ENCODE measurements around the gene DOCK11. TPM values are rescaled to one million over a fixed set of nuclear protein-coding genes. Genes with fewer than 3 reads are reported as not detected.

Gene DOCK11
- total and polyA plus RNA-seq, 9 of the 15 experiments (the other 6 are each of a cell fraction or from before 2014, with no cell fraction given): 41.8 to 77.8 (median 50.9) TPM

- TF ChIP-seq CREM (IDR thresholded peaks at IDR 0.05; ENCODE audit: low read depth) (no peak), CAMTA2 (CRISPR knock-in tag; conservative IDR thresholded peaks at IDR 0.05) (no peak), ILF3 (IDR thresholded peaks at IDR 0.05; ENCODE audit: borderline replicate concordance) (no peak), ARID2 (IDR thresholded peaks at IDR 0.05) (no peak), YBX1 (IDR thresholded peaks at IDR 0.05) (no peak), POLR2AphosphoS5 (IDR thresholded peaks at IDR 0.05; ENCODE audit: control insufficient read depth, insufficient read depth, low read depth, low read length) (no peak), STAG1 (CRISPR knock-in tag; IDR thresholded peaks at IDR 0.05; ENCODE audit: borderline replicate concordance) (no peak), SMARCA5 (IDR thresholded peaks at IDR 0.05) (0 out of 2 replicates have a peak, but pooled peaks have one; percentile 26), FOXA3 (CRISPR knock-in tag; conservative IDR thresholded peaks at IDR 0.05 in 1 of 2, IDR thresholded peaks at IDR 0.05 in 1 of 2) (no peak), SREBF1 (IDR thresholded peaks at IDR 0.05; ENCODE audit: borderline replicate concordance, low read depth, low read length) (no peak), NFRKB (IDR thresholded peaks at IDR 0.05; ENCODE audit: low read depth) (peak; percentile 84), MLLT1 (IDR thresholded peaks at IDR 0.05) (peak in 1 of 2 experiments; percentile 86; a peak in 2 of 4 replicates), PRPF4 (IDR thresholded peaks at IDR 0.05; ENCODE audit: insufficient read depth, low read depth, low read length, poor library complexity, severe bottlenecking) (no peak), E2F4 (CRISPR knock-in tag; IDR thresholded peaks at IDR 0.05; ENCODE audit: low read depth) (no peak), NEUROD1 (IDR thresholded peaks at IDR 0.05; ENCODE audit: borderline replicate concordance, low read depth, low read length, partially characterized antibody) (no peak), TARDBP (IDR thresholded peaks at IDR 0.05) (no peak), GATAD2A (IDR thresholded peaks at IDR 0.05) (peak; percentile 55), ZNF165 (CRISPR knock-in tag; IDR thresholded peaks at IDR 0.05; ENCODE audit: borderline replicate concordance) (no peak), THAP7 (CRISPR knock-in tag; IDR thresholded peaks at IDR 0.05) (no peak), RHOXF2B (CRISPR knock-in tag; conservative IDR thresholded peaks at IDR 0.05) (no peak), ZKSCAN3 (CRISPR knock-in tag; IDR thresholded peaks at IDR 0.05) (no peak), ZNF583 (CRISPR knock-in tag; IDR thresholded peaks at IDR 0.05) (no peak), NR2C1 (IDR thresholded peaks at IDR 0.05) (no peak), NR2C1 (tag; IDR thresholded peaks at IDR 0.05) (0 out of 2 replicates have a peak, but pooled peaks have one; percentile 16), HDAC1 (IDR thresholded peaks at IDR 0.05) (peak in 1 of 2 experiments; percentile 52; a peak in 1 of 4 replicates)
- TF ChIP-seq, protein P1, sequence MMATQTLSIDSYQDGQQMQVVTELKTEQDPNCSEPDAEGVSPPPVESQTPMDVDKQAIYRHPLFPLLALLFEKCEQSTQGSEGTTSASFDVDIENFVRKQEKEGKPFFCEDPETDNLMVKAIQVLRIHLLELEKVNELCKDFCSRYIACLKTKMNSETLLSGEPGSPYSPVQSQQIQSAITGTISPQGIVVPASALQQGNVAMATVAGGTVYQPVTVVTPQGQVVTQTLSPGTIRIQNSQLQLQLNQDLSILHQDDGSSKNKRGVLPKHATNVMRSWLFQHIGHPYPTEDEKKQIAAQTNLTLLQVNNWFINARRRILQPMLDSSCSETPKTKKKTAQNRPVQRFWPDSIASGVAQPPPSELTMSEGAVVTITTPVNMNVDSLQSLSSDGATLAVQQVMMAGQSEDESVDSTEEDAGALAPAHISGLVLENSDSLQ (IDR thresholded peaks at IDR 0.05): no peak
These were observed 7.8 kb downstream of the DOCK11 start (continued) for GRCh38 chrX:118503260-118504041.
